ENCODE measurements around the gene NOVA2. TPM values are rescaled to one million over a fixed set of nuclear protein-coding genes. Genes with fewer than 3 reads are reported as not detected.

The NOVA2 gene
- total and polyA plus RNA-seq, 2 of the 8 experiments (the other 6 are each of a cell fraction or from before 2014, with no cell fraction given), result 3.2 to 24.6 TPM

DNA sequence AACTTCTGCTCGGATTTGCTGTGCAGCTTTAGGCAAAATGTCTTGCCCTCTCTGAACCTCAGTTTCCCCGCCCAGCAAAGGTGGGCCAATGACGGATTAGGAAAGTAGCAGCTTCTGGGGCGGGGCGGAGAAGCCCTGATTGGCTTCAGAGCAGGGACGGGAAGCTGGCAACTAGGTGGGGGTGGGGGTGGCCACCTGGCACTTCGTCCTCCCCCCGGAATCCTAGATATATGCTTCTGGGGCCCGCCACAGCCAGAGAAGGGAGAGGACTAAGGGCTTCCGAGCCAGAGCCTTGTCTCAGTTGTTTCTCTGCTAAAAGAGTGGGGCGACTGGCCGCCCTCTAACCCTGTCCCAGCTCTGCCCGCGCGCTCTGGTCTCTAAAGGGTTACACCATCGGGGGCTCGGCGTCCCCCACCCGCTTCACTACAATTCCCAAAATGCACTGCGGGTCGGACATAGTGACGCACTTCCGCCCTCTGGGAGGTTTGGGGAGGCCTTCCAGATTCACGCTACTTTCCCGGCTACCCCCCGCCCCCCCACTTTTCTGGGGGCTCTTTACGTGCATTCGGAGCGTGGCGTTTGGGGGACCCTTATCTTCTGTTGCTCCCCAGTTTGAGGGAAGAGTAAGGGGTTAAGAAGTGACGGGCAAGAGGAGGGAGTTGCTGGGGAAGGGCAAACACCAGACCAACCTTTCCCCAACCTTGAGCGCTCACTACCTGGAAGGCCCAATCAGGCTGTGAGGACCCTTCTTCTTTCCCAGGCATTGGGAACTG lies 87.1 kb downstream of the NOVA2 start (continued):
- TF ChIP-seq, protein P1, sequence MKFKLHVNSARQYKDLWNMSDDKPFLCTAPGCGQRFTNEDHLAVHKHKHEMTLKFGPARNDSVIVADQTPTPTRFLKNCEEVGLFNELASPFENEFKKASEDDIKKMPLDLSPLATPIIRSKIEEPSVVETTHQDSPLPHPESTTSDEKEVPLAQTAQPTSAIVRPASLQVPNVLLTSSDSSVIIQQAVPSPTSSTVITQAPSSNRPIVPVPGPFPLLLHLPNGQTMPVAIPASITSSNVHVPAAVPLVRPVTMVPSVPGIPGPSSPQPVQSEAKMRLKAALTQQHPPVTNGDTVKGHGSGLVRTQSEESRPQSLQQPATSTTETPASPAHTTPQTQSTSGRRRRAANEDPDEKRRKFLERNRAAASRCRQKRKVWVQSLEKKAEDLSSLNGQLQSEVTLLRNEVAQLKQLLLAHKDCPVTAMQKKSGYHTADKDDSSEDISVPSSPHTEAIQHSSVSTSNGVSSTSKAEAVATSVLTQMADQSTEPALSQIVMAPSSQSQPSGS (IDR thresholded peaks at IDR 0.05; ENCODE audit: low read length), result no peak; the same call in 1 of the 2 replicates
- TF ChIP-seq TCF12 (IDR thresholded peaks at IDR 0.05; ENCODE audit: low read depth, low read length) (no peak), HDAC6 (IDR thresholded peaks at IDR 0.05; ENCODE audit: low read depth, low read length) (no peak), POLR2AphosphoS5 (IDR thresholded peaks at IDR 0.05; ENCODE audit: low read depth, low read length) (no peak; the same call in 1 of the 2 replicates), KDM4A (IDR thresholded peaks at IDR 0.05; ENCODE audit: low read depth, low read length, severe bottlenecking) (no peak)
